Endothelial cell (in vitro differentiated cells): ENCODE results near the gene EEF1AKMT3. TPM values are rescaled to one million over a fixed set of nuclear protein-coding genes. Genes with fewer than 3 reads are reported as not detected.

Experiments used
- DNase-seq: peaks from one replicate; pipeline ENCODE4 v3.0.0; 2021; ENCODE audit warnings: low spot score
- H3K27ac Mint-ChIP-seq: one replicate; pipeline ENCODE4 v1.8.0; 2021; ENCODE audit warnings: mixed read lengths, inconsistent platforms; ENCODE audit not compliant: unreplicated experiment
- H3K27me3 Mint-ChIP-seq: one replicate; pipeline ENCODE4 v1.8.0; 2021; ENCODE audit warnings: mild to moderate bottlenecking, moderate library complexity, mixed read lengths, inconsistent platforms; ENCODE audit not compliant: unreplicated experiment
- H3K36me3 Mint-ChIP-seq: one replicate; pipeline ENCODE4 v1.8.0; 2021; ENCODE audit warnings: mild to moderate bottlenecking, low read depth, mixed read lengths, inconsistent platforms; ENCODE audit not compliant: unreplicated experiment
- H3K4me1 Mint-ChIP-seq: one replicate; pipeline ENCODE4 v1.8.0; 2021; ENCODE audit warnings: mild to moderate bottlenecking, mixed read lengths, inconsistent platforms; ENCODE audit not compliant: unreplicated experiment
- H3K4me3 Mint-ChIP-seq: one replicate; pipeline ENCODE4 v1.8.0; 2021; ENCODE audit warnings: mild to moderate bottlenecking, mixed read lengths, inconsistent platforms; ENCODE audit not compliant: unreplicated experiment
- H3K9me3 Mint-ChIP-seq: one replicate; pipeline ENCODE4 v1.8.0; 2021; ENCODE audit warnings: mixed read lengths, inconsistent platforms; ENCODE audit not compliant: unreplicated experiment
- total RNA-seq: library from RNA; stranded (reverse); fragmentation: NEBNext Ultra II Directional; extraction: Animal tissue kit (Norgen Biotek cat#: 25700); gene quantifications from one replicate; pipeline ENCODE4 v1.2.1, GENCODE V29; 2021; ENCODE audit not compliant: unreplicated experiment
- TF ChIP-seq, protein P1 (sequence below): fragments of 200-600 bp; sonication (generic); IDR thresholded peaks from one replicate; pipeline ENCODE4 v1.5.0; 2021; ENCODE audit warnings: antibody characterized with exemption; ENCODE audit not compliant: unreplicated experiment

Gene EEF1AKMT3
- total RNA-seq, 1 donor from 2014 or later: 8.6 TPM

DNA sequence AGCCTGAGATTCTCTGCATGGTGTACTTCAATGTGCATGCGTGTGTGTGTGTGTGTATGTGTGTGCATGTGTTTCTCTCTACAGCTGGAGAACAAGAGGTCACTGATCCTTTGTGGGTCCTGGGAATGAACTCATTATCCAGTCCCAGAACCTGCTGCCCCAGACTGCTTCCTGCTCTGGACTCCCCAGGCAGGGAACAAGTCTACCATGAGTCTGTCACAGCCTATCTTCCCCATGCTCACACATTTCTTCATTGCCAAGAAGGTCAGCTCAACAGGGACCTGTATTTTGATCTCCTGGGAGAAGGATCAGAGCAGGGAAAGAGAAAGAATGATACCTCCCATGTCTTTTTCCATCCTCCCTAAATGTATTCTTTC lies 31.0 kb upstream of the EEF1AKMT3 start:
- peaks cover 25% of the 10 kb centered on the region for H3K27me3 Mint-ChIP-seq
- TF ChIP-seq, protein P1, sequence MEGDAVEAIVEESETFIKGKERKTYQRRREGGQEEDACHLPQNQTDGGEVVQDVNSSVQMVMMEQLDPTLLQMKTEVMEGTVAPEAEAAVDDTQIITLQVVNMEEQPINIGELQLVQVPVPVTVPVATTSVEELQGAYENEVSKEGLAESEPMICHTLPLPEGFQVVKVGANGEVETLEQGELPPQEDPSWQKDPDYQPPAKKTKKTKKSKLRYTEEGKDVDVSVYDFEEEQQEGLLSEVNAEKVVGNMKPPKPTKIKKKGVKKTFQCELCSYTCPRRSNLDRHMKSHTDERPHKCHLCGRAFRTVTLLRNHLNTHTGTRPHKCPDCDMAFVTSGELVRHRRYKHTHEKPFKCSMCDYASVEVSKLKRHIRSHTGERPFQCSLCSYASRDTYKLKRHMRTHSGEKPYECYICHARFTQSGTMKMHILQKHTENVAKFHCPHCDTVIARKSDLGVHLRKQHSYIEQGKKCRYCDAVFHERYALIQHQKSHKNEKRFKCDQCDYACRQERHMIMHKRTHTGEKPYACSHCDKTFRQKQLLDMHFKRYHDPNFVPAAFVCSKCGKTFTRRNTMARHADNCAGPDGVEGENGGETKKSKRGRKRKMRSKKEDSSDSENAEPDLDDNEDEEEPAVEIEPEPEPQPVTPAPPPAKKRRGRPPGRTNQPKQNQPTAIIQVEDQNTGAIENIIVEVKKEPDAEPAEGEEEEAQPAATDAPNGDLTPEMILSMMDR: no peak
- no peak overlapping the region for H3K4me3 Mint-ChIP-seq
- H3K4me1 Mint-ChIP-seq: peaks cover 45% of the 10 kb centered on the region
- no peaks in the 10 kb centered on the region for H3K9me3 Mint-ChIP-seq
- no peak for DNase-seq
- H3K27ac Mint-ChIP-seq: peak overlapping the region; percentile 55
- peaks cover 16% of the 10 kb centered on the region for H3K36me3 Mint-ChIP-seq

DNA sequence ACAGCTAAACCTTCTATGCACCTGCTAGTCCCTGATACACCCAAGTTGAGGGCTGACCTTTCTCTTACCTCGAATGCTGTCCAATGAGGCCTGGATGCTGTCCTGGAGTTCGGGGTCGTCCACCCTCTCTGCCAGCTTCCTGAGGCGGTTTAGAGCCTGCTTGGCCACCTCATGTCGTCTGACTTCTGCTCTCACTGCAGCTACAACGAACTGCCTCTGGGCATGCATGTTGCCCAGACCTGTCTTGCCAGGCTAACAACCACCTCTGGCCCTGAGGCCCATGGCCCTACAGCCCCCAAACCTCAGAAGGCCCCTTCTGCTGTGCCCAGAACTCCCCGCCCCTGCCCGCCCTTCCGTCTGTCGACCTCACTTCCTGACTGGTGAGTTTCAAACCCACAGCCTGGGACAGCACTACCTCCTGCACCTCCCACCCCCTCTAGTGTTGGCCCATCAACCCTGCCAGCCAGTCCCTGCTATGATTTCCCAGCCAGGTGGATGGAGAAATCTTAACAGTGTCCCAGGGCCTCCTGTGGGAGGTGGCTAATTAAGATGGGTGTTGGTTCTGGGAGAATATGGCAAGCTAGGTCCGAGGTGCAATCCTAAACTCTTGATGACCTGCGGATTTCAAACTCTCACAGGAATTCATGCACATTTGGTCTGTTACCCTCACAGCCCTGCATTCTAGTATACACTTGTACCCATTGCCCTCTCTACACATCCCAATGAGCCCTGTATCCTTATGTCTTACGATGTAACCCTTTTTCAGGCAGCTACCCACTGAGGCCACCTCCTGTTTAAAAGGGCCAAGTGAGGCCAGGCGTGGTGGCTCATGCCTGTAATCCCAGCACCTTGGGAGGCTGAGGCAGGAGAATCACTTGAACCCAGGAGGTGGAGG lies 30.3 kb upstream of the EEF1AKMT3 start:
- peak overlapping the region; percentile 55 for H3K27ac Mint-ChIP-seq
- H3K9me3 Mint-ChIP-seq: no peaks in the 10 kb centered on the region
- no peak overlapping the region for H3K4me3 Mint-ChIP-seq
- H3K36me3 Mint-ChIP-seq: peaks cover 15% of the 10 kb centered on the region
- TF ChIP-seq, protein P1: no peak
- peaks cover 19% of the 10 kb centered on the region for H3K27me3 Mint-ChIP-seq
- no peak for DNase-seq
- peaks cover 45% of the 10 kb centered on the region for H3K4me1 Mint-ChIP-seq

DNA sequence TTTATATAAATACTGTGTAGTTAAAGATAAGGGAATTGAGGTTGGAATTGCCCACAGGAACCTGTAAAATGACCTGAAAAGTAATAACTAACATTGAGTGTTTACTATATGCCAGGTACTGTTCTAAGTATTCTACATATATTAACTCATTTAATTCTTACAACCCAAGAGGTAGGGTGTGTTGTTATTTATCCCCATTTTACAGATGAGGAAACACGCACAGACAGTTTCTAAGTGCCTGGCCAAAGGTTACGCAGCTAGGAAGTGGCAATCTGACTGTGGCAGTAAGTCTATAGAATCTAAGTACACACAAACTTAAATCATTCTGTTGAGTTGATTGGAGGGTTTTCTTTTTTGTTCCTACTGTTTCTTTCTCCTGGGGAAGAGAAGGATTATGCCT lies 28.6 kb upstream of the EEF1AKMT3 start:
- Mint-ChIP-seq H3K27ac (peak overlapping the region; percentile 99), H3K27me3 (peaks cover 22% of the 10 kb centered on the region), H3K36me3 (peaks cover 26% of the 10 kb centered on the region), H3K9me3 (no peaks in the 10 kb centered on the region), H3K4me3 (peak overlapping the region; percentile 70), H3K4me1 (peaks cover 51% of the 10 kb centered on the region)
- TF ChIP-seq, protein P1: no peak
- DNase-seq: no peak

DNA sequence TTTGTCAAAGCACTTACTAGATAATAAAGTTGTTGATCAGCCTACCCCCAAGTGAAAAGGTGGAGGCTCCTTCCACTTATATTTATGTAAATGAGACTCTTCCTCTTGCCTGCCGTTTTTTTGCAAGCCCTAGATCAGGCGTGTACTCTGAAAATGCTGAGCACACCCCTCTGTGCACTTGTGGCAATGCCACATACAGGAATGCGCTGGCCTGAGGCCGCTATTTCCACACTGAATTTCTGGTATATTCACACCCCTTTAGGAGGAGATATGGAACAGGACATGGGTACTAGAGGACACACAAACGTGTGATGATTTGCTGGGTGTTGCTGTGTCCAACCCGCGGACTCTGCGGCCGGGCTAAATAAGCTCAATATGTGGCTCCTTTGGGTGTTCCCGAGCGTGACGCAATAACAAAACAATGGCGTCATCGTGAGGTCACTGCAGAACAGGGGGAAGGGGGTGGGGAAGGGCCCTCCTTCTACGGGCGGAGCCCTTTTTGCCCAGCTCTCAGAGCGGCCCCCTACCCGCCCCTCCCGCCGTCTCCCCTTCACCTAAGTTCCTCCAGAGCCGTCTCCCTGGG lies 28.1 kb upstream of the EEF1AKMT3 start:
- Mint-ChIP-seq H3K4me1 (peaks cover 47% of the 10 kb centered on the region), H3K36me3 (peaks cover 27% of the 10 kb centered on the region), H3K9me3 (no peaks in the 10 kb centered on the region), H3K27ac (peak overlapping the region; percentile 99), H3K4me3 (peak overlapping the region; percentile 97), H3K27me3 (peaks cover 17% of the 10 kb centered on the region)
- TF ChIP-seq, protein P1: no peak
- peak; percentile 62 for DNase-seq
